Fibroblast of skin of right biceps (primary cell): ENCODE data around the gene UFD1.

Experiments used
- DNase-seq: peaks from one replicate; pipeline ENCODE4 v3.0.0-alpha.2; 2013

Gene UFD1

GRCh38 chr22:19515654-19516377, 36.8 kb upstream of the UFD1 start:
- no peak for DNase-seq

GRCh38 chr22:19514831-19515565, 36.0 kb upstream of the UFD1 start:
- DNase-seq, result no peak

DNA sequence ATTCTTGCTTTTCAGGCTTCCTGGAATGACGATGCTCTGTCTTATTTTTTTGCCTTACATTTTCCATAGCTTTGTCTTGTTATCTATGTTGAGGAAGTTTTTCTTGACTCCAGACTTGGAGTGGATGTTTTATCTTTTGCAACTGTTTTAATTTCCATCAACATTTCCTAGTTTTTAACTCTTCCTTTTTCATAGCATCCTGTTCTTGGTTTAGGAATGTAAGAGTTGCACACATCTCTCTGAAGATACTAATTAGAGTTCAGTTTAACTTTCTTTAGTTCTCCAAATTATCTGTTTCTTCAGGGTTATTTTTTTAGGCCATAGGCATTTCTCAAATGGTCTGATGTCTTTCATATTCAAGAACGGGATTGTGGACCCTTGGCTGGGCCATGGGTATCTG, 34.8 kb upstream of the UFD1 start:
- DNase-seq, result no peak

DNA sequence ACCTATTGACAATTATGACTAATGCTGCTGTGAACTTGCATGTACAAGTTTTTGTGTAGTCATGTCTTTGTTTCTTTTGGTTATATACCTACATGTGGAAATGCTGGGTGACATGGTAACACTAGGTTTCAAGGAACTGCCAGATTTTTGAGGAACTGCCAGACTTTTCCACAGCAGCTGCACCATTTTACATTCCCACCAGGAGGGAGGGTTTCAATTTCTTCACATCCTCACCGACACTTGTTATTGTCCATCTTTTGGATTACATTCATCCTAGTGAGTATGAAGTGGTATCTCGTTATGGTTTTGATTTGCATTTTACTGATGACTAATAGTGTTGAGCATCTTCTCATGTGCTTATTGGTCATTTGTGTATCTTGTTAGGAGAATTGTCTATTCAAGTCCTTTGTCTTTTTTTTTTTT, 31.9 kb upstream of the UFD1 start:
- DNase-seq, result no peak

- no peak for DNase-seq
Measured at GRCh38 chr22:19509923-19510322, 30.9 kb upstream of the UFD1 start.

GRCh38 chr22:19509191-19509590, 30.2 kb upstream of the UFD1 start:
- DNase-seq, result no peak

DNA sequence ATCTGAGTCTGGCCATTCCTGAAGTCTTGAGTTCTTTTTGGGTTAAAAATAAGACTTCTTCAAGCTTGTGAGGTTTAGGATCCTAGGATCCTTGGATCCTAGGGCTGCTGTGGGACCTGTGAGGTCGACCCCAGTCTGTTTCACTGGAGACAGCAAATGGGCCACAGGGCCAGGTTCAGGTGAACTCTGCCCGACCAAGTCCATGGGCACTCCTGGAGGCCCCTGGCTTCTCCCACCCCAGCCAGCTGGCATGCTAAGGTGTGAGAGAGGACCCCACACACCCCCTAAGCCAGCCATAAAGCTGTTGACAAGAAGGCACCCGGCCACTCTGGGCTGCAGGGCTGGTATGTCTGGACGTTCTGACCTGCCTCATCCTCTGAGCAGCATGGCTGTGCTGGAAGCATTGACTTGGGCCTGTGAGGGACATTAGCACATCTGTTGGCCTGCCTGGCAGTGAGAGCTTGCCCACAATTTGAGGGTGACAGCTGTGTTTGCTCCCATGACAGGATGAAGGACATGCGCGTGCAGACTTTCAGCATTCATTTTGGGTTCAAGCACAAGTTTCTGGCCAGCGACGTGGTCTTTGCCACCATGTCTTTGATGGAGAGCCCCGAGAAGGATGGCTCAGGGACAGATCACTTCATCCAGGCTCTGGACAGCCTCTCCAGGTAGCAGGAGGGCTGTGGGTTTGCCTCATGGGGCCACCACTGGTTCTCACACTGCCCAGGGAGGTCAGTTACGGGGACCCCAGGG, 29.2 kb upstream of the UFD1 start:
- no peak for DNase-seq

DNA sequence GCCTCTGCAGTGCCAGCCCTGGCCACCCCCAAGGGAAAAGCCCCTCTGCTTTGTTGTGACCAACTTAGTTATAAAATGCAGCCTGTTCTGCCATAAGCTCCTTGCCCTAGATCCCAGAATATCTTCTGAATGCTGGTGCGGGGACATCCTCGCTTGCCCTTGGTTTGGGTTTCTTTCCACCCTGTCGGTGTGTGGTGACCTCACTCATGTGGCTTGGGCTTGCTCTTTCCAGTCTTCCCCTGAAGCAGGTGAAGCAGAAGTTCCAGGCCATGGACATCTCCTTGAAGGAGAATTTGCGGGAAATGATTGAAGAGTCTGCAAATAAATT, 28.5 kb upstream of the UFD1 start:
- DNase-seq, result no peak

DNA sequence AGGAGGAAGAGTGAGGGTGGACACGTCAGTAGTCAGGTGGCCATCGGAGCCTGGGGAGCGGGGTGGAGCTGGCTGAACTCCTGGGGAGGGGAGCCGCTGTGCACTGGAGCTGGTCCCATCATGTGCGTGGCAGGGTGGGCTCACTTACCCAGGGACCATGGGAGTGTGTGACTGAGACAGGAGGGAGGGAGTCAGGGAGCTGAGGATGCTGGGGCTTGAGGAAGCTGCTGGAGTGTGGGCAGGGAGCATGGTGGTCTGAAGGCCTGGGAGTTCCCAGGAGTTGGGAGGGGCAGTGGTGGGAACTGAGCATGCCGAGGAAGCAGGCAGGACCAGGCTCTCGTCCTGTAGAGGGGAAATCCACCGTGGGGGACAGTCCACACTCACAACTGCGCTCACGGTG, 27.2 kb upstream of the UFD1 start:
- DNase-seq, result no peak

DNA sequence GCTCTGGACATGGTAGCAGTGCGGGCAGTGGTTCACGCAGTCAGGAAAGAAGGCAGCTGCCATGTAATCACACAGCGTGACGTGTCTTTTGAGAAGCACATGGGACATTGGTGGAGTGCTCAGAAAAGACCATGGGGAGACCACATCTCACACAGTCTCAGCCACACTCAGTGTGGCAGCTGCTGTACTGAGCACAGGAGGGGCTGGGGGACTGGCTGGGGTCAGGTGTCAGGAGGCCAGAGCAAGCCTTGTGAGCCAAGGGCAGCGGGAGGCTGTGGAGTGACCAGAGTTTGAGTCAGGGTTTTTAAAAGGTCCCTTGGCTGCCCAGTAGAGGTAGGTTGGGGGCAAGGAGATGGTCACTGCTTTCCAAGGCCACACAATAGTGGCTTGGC, 26.7 kb upstream of the UFD1 start:
- no peak for DNase-seq

GRCh38 chr22:19504900-19505734, 26.1 kb upstream of the UFD1 start:
- DNase-seq, result no peak

DNA sequence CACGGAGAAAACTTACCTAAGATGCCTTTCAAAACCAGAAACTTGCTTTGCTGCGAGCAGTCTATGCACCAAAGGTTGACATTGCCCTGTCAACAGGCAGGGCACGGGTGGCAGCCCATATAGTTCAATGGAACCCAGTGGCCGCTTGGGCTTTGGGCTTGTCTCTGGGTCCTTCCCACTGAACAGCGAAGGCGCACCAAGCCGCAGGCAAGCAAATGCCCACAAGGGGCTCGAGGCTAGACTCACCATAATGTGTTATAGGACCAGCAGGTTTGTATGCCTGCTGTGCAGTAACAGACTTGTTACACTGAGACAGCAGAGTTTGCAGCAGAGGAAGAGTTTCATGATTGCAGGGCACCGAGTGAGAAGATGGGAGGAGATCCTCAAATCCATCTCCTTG, 24.9 kb upstream of the UFD1 start:
- DNase-seq, result no peak

DNA sequence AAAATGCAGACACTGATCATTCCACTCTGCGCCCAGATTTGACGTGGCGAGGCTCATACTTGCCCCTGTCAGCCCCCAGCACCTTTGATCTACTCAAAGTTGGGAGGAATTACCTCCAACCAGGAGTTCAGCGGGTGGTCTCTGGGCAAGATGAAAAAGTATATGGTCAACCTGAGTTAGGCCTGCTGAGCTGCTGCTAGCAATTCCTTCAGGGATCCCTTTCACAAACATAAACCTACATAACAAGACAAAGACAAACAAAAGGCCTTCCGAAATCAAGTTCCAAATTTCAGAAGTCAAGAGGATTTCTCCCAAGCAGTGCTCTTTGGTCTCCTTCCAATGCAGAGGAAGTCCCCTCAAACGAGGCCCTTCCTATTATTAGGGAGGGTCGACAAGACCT, 24.4 kb upstream of the UFD1 start:
- no peak for DNase-seq

GRCh38 chr22:19501897-19502447, 23.0 kb upstream of the UFD1 start:
- DNase-seq, result no peak

DNA sequence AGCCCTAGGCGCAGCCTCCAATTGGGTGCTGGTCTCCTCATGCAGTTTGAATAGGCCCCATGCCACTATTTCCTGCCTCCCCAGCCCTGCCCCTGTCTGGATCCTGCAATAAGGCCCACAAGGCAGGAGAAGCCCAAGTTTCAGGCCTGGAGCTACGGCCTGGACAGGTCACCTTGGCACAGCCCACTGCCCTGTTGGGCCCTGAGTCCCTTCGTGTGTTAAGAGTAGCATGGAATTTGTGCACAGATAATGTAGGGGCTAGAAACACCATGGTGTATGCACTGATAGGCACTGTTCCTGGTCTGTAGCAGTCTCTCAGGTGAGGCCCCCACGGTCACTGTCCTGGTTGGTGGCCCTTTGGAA, 20.9 kb upstream of the UFD1 start:
- no peak for DNase-seq

DNA sequence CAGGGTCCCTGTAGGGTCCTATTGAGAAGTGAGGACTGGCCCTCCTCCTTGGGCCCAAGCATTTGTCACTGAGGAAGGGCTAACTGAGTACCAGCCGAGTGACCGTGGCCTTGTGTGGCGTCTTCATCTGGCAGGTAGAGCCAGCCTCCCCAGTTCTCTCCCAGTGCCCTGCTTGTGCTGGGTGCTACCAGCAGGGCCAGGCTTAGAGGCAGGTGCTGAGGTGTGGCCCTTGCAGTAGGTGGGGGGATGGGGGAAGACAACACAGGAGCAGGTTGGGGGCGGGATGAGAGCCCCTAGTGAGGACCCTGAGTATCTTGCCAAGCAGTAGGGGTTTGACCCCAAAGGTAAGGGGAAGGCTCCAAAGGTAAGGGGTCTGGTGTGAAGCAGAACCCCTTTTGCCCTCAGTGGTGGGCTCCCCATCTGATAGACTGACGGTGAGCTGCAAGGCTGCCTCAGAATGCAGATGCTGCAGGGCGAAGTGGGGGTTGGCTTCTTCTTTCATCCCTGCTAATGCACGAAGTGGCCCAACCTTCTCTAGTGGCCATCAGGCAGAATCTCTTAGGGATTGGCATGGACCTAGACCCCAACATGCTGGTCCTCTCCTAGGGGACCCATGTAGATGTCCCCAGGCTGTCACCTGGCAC, 20.4 kb upstream of the UFD1 start:
- DNase-seq, result no peak

GRCh38 chr22:19498866-19499190, 19.8 kb upstream of the UFD1 start:
- DNase-seq, result no peak

GRCh38 chr22:19498154-19498865, 19.3 kb upstream of the UFD1 start:
- no peak for DNase-seq

DNA sequence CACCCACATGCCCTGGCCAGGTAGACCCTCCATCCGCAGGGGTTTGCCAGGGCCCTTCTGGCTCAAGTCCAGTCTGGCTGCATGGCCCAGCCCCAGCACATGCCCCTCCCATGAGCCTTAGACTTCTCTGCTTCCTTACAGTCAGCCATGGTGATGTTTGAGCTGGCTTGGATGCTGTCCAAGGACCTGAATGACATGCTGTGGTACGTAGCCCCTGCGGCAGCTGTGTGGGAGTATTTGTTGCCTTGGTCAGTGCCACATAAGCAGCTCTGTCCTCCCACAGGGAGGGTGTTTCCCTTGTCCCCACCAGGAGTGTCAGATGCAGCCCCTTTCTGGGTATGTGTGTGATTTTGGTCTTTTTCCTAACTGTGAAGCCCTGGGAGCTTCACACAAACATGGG, 18.3 kb upstream of the UFD1 start:
- peak; percentile 43 for DNase-seq

GRCh38 chr22:19496324-19496630, 17.3 kb upstream of the UFD1 start:
- no peak for DNase-seq

DNA sequence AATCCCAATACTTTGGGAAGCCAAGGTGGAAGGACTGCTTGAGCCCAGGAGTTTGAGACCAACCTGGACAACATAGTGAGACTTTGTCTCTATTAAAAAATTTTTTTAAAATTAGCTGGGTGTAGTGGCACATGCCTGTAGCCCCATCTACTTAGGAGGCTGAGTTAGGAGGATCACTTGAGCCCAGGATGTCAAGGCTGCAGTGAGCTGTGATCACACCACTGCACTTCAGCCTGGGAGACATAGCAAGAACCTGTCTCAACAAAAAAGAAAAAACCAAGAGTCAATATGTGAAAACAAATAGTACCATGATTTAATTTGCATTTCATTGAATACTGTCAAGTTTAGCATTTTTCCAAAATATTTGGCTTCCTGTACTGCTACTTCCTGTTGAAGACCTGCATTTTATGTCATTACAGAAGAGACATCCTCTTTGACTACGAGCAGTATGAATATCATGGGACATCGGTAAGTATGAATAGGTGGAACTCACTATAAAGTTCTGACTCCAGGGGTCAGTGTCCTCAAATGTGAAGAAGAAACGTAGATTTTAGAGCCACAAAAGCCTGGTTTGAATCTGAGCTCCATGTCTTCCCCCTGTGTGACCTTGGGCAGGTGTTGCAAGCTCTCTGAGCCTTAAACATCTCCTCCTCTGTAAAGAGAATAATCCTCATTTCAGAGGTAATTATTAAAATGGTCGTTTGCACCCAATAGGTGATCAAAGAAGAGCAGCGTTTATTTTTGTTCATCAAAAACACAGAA, 16.8 kb upstream of the UFD1 start:
- no peak for DNase-seq
